Liver (tissue), 9 donors: ENCODE results near the gene ST3GAL3. TPM values are rescaled to one million over a fixed set of nuclear protein-coding genes. Genes with fewer than 3 reads are reported as not detected.

Experiments used
- DNase-seq: peaks from one replicate; pipeline ENCODE4 v3.0.0-alpha.2; 2017; ENCODE audit warnings: low spot score
- H3K27ac ChIP-seq, 2 donors: one replicate each; pipeline ENCODE4 v1.7.0; 2013; ENCODE audit warnings: inconsistent platforms in 2 of 2, low read length in 2 of 2, control low read depth in 1 of 2, low read depth in 1 of 2, mild to moderate bottlenecking in 1 of 2
- H3K27me3 ChIP-seq, 4 donors: one replicate each; pipeline versions ENCODE4 v1.6.1 to v1.7.0; 2013; ENCODE audit warnings: low read length in 3 of 4, inconsistent platforms in 1 of 4, mild to moderate bottlenecking in 1 of 4, moderate library complexity in 1 of 4; ENCODE audit not compliant: control insufficient read depth in 4 of 4, insufficient read depth in 4 of 4
- H3K36me3 ChIP-seq, 4 donors: one replicate each; pipeline versions ENCODE4 v1.6.1 to v1.7.0; 2013; ENCODE audit warnings: low read length in 3 of 4, mild to moderate bottlenecking in 3 of 4, low read depth in 1 of 4, moderate library complexity in 1 of 4; ENCODE audit not compliant: control insufficient read depth in 4 of 4, insufficient read depth in 3 of 4
- H3K4me1 ChIP-seq, 4 donors: one replicate each; pipeline versions ENCODE4 v1.6.1 to v1.7.0; 2013; ENCODE audit warnings: low read length in 3 of 4, mild to moderate bottlenecking in 3 of 4, moderate library complexity in 1 of 4; ENCODE audit not compliant: control insufficient read depth in 4 of 4, insufficient read depth in 4 of 4
- H3K4me3 ChIP-seq, 3 donors: one replicate each; pipeline versions ENCODE4 v1.6.1 to v1.7.0; 2013; ENCODE audit warnings: low read length in 3 of 3, control low read depth in 1 of 3, low read depth in 1 of 3, mild to moderate bottlenecking in 1 of 3
- H3K9ac ChIP-seq, 2 donors: one replicate each; pipeline ENCODE4 v1.7.0; 2013; ENCODE audit warnings: low read length in 2 of 2, mild to moderate bottlenecking in 2 of 2, moderate library complexity in 2 of 2, control low read depth in 1 of 2, low read depth in 1 of 2
- H3K9me3 ChIP-seq, 4 donors: one replicate each; pipeline versions ENCODE4 v1.6.1 to v1.7.0; 2013; ENCODE audit warnings: low read length in 3 of 4; ENCODE audit not compliant: control insufficient read depth in 4 of 4
- ATF3 ChIP-seq: IDR thresholded peaks from 2 replicates; pipeline ENCODE4 v1.6.1; 2016; ENCODE audit warnings: antibody characterized with exemption
- CTCF ChIP-seq: fragments of 150-350 bp; IDR thresholded peaks from 2 replicates; pipeline ENCODE4 v1.5.1; 2017; ENCODE audit warnings: improper control_type of control experiment, low read depth, low read length; ENCODE audit not compliant: missing input control
- EGR1 ChIP-seq, 2 donors: IDR thresholded peaks; 2 replicates each; pipeline ENCODE4 v1.6.1; 2016 to 2018; ENCODE audit warnings: antibody characterized with exemption in 2 of 2, low read depth in 2 of 2
- FOXA1 ChIP-seq: IDR thresholded peaks from 2 replicates; pipeline ENCODE4 v1.6.1; 2016; ENCODE audit warnings: antibody characterized with exemption
- FOXA2 ChIP-seq: IDR thresholded peaks from 2 replicates; pipeline ENCODE4 v1.6.1; 2016; ENCODE audit warnings: antibody characterized with exemption
- GABPA ChIP-seq, 2 donors: IDR thresholded peaks in 1 of 2; conservative IDR thresholded peaks in 1 of 2; 2 replicates each; pipeline ENCODE4 v1.6.1; 2016; ENCODE audit warnings: antibody characterized with exemption in 2 of 2, mild to moderate bottlenecking in 1 of 2, moderate library complexity in 1 of 2
- HNF4A ChIP-seq, 2 donors: conservative IDR thresholded peaks; 2 replicates each; pipeline ENCODE4 v1.6.1; 2016; ENCODE audit warnings: antibody characterized with exemption in 2 of 2, mild to moderate bottlenecking in 2 of 2
- HNF4G ChIP-seq: IDR thresholded peaks from 2 replicates; pipeline ENCODE4 v1.6.1; 2016; ENCODE audit warnings: antibody characterized with exemption
- JUND ChIP-seq, 2 donors: IDR thresholded peaks; 2 replicates each; pipeline ENCODE4 v1.6.1; 2016; ENCODE audit warnings: antibody characterized with exemption in 2 of 2
- NR2F2 ChIP-seq: IDR thresholded peaks from 2 replicates; pipeline ENCODE4 v1.6.1; 2016; ENCODE audit warnings: antibody characterized with exemption
- RAD21 ChIP-seq, 2 donors: IDR thresholded peaks; 2 replicates each; pipeline ENCODE4 v1.6.1; 2016; ENCODE audit warnings: antibody characterized with exemption in 2 of 2, mild to moderate bottlenecking in 2 of 2
- REST ChIP-seq: IDR thresholded peaks from 2 replicates; pipeline ENCODE4 v1.6.1; 2016; ENCODE audit warnings: antibody characterized with exemption, mild to moderate bottlenecking
- RXRA ChIP-seq, 2 donors: IDR thresholded peaks; 2 replicates each; pipeline ENCODE4 v1.6.1; 2017 to 2018; ENCODE audit warnings: antibody characterized with exemption in 2 of 2, mild to moderate bottlenecking in 1 of 2
- SP1 ChIP-seq: IDR thresholded peaks from 2 replicates; pipeline ENCODE4 v1.6.1; 2018; ENCODE audit warnings: antibody characterized with exemption, mild to moderate bottlenecking
- TAF1 ChIP-seq: conservative IDR thresholded peaks from 2 replicates; pipeline ENCODE4 v1.6.1; 2016; ENCODE audit warnings: antibody characterized with exemption, mild to moderate bottlenecking
- YY1 ChIP-seq: IDR thresholded peaks from 2 replicates; pipeline ENCODE4 v1.6.1; 2016; ENCODE audit warnings: antibody characterized with exemption, mild to moderate bottlenecking
- WGBS: extraction: QIAGEN DNeasy Blood & Tissue Kit; methylation state at CpG from one replicate; pipeline ENCODE4 v1.1.7; 2013; 5-methylcytosine and 5-hydroxymethylcytosine counted together
- polyA plus RNA-seq, 2 donors: library from polyadenylated mRNA; stranded (reverse) in 1 of 2; unstranded in 1 of 2; fragments of 200-250 nt in 1 of 2; fragments of >200 nt in 1 of 2; fragmentation: Nextera tagmentation in 1 of 2; extraction: Ambion mirVana in 1 of 2; gene quantifications; one replicate each; pipeline versions ENCODE4 v1.2.1 to v1.2.3, GENCODE V29; 2013 to 2015
- total RNA-seq, 2 donors: library from RNA; depleted of rRNA; stranded (reverse); fragments of >200 nt; gene quantifications; one replicate each; pipeline ENCODE4 v1.2.3, GENCODE V29; 2014
- TF ChIP-seq, protein P1 (sequence below): IDR thresholded peaks from 2 replicates; pipeline ENCODE4 v1.6.1; 2016; ENCODE audit warnings: antibody characterized with exemption
- TF ChIP-seq, protein P2 (sequence below): IDR thresholded peaks from 2 replicates; pipeline ENCODE4 v1.6.1; 2016; ENCODE audit warnings: antibody characterized with exemption
- donor health status: healthy.
- donor health status: healthy.
- donor health status: healthy.
- donor health status: healthy.
- donor health status: healthy.

The ST3GAL3 gene
- total and polyA plus RNA-seq, 4 donors, result 4.9 to 11.4 (median 8.1) TPM

DNA sequence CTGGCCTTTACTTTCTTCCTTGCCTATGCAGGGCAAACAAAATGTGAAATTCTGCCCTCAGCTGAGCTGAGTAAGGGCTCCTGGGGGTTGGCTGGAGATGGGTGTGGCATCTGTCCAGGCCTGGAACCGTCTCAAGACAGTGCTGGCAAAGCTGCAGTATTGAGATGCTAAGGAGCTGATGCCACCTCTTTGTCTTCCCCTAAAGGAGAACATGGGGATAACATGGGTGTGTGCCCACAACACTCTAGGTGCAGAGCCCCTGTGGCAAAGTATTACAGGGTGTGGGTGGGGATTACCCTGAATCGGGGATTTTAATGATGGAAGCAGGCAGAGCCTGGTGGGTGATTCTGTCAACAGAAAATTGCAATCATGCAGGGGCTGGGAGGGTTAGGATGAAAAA lies 2.5 kb upstream of the ST3GAL3 start:
- Histone ChIP-seq H3K4me3 (no peak overlapping the region), H3K4me1 (peaks cover 0 to 31% (median 22%) of the 10 kb centered on the region in 4 donors), H3K27me3 (no peaks in the 10 kb centered on the region), H3K9me3 (no peaks in the 10 kb centered on the region), H3K9ac (no peak overlapping the region), H3K27ac (no peak overlapping the region), H3K36me3 (peaks cover 2 to 40% (median 33%) of the 10 kb centered on the region in 4 donors)
- 76% methylated on average over 2 of the region's 2 CpGs for WGBS
- TF ChIP-seq, protein P1, sequence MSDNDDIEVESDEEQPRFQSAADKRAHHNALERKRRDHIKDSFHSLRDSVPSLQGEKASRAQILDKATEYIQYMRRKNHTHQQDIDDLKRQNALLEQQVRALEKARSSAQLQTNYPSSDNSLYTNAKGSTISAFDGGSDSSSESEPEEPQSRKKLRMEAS, result no peak
- TF ChIP-seq YY1 (no peak), RXRA (IDR thresholded peaks at IDR 0.05) (no peak)
- no peak for DNase-seq

- H3K27me3 ChIP-seq, result no peaks in the 10 kb centered on the region
- no peak overlapping the region for H3K4me3 ChIP-seq
- peaks cover 0 to 35% (median 30%) of the 10 kb centered on the region in 4 donors for H3K36me3 ChIP-seq
- TF ChIP-seq EGR1 (IDR thresholded peaks at IDR 0.05; ENCODE audit: low read depth in 2 of 2), result no peak
- no peak for TF ChIP-seq RAD21 (IDR thresholded peaks at IDR 0.05)
- TF ChIP-seq, protein P2, sequence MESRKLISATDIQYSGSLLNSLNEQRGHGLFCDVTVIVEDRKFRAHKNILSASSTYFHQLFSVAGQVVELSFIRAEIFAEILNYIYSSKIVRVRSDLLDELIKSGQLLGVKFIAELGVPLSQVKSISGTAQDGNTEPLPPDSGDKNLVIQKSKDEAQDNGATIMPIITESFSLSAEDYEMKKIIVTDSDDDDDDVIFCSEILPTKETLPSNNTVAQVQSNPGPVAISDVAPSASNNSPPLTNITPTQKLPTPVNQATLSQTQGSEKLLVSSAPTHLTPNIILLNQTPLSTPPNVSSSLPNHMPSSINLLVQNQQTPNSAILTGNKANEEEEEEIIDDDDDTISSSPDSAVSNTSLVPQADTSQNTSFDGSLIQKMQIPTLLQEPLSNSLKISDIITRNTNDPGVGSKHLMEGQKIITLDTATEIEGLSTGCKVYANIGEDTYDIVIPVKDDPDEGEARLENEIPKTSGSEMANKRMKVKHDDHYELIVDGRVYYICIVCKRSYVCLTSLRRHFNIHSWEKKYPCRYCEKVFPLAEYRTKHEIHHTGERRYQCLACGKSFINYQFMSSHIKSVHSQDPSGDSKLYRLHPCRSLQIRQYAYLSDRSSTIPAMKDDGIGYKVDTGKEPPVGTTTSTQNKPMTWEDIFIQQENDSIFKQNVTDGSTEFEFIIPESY, result no peak
- TF ChIP-seq GABPA (IDR thresholded peaks at IDR 0.05 in 1 of 2, conservative IDR thresholded peaks at IDR 0.05 in 1 of 2), result no peak
- TF ChIP-seq SP1, result no peak
- no peak for TF ChIP-seq TAF1
- TF ChIP-seq CTCF, result no peak
- TF ChIP-seq HNF4G, result no peak
- TF ChIP-seq YY1, result no peak
- no peak for TF ChIP-seq FOXA2
- no peak for TF ChIP-seq FOXA1
- no peak for TF ChIP-seq NR2F2
- TF ChIP-seq HNF4A (conservative IDR thresholded peaks at IDR 0.05), result no peak
- no peak for TF ChIP-seq REST
- TF ChIP-seq RXRA (IDR thresholded peaks at IDR 0.05), result no peak
- no peak for TF ChIP-seq ATF3
- TF ChIP-seq JUND (IDR thresholded peaks at IDR 0.05), result no peak
- TF ChIP-seq, protein P1, result no peak
- 82% methylated on average over 4 of the region's 4 CpGs for WGBS
- no peak overlapping the region for H3K27ac ChIP-seq
- DNase-seq, result no peak
- H3K9me3 ChIP-seq, result no peaks in the 10 kb centered on the region
- H3K9ac ChIP-seq, result no peak overlapping the region
- H3K4me1 ChIP-seq, result peaks cover 0 to 31% (median 22%) of the 10 kb centered on the region in 4 donors
Measured at GRCh38 chr1:43705334-43705733, 2.0 kb upstream of the ST3GAL3 start.
